ENCODE measurements around the gene TMEM178A.

GRCh38 chr2:39620067-39620466 lies 45.6 kb upstream of the TMEM178A start:
- no peak for TF ChIP-seq POLR2A (IDR thresholded peaks at IDR 0.05)
- TF ChIP-seq CTCF (IDR thresholded peaks at IDR 0.05): no peak
